Measurements from ENCODE around the gene RHNO1.

Gene RHNO1, protein sequence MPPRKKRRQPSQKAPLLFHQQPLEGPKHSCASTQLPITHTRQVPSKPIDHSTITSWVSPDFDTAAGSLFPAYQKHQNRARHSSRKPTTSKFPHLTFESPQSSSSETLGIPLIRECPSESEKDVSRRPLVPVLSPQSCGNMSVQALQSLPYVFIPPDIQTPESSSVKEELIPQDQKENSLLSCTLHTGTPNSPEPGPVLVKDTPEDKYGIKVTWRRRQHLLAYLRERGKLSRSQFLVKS

DNA sequence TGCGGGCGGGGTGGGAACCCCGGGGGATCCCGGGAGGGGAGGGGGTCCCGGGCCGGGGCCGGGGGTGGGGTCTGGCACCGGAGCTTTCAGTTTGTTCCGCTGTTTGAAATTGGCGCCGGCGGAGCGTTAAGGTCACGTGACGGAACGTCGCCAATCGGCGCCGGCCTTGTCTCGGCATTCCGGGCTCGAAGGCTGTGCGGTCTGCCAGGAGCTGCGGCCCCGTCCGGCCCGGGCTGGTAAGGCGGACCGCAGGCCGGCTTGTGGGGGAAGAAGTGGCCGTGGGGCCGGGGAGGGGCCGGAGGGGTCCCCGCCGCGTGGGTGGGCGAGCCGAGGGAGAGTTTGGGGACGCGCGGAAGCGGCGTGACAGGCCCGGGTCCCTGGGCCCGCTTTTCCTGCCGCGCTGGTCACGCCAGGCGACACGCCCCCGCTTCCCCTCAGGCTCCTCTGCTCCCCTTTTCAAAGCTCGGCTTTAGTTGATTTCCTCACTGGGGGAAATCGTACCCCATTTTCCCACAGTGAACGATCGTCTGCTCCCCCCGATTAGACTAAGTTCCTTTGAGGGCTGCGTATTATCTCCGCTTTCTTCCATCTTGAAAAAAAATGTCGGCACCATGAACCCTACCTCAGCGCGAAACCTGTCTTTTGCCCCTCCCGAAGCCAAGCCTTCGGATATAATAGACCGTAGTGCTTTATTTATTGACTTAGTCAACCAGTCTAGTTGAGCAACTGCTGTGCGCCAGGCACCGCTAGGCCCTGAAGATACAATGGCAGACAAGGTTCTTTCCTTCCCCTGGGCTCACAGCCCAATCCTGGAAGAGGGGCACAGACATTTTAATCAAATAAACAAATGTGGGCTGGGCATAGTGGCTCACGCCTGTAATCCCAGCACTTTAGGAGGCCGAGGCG lies at the start of gene RHNO1, which contains the start of gene FOXM1:
Gene RHNO1 (plus strand): TSS at position 177 of the 906 bp plus-strand sequence. CDS start 8,144 bp downstream, outside the sequence.
Gene FOXM1 (minus strand): TSS at position 128 of the 906 bp plus-strand sequence. CDS start 2,696 bp downstream, outside the sequence.
- Mint-ChIP-seq H3K9me3 (ENCODE audit: low read depth) (no peaks in the 10 kb centered on the region), H3K4me3 (peak within 1 kb of the TSS; percentile 97), H3K36me3 (no peaks in the 10 kb centered on the region), H3K27me3 (no peaks in the 10 kb centered on the region), H3K27ac (peak within 1 kb of the TSS; percentile 98), H3K4me1 (ENCODE audit: low read depth) (peaks cover 37% of the 10 kb centered on the region)

DNA sequence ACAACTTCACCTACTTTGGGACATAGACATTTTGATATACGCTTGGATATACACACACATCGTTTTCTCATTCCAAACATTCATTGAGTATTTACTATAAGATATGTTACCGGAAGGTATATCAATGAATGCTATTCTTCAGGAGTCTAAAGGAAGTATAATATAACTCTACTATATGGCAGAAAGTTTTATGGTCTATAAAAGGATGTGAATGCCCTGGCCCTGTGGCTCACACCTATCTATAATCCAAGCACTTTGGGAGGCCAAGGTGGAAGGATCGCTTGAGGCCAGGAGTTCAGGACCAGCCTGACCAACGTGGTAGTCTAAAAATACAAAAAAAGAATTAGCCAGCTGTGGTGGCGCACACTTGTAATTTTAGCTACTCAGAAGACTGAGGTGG lies 47.7 kb upstream of the RHNO1 start:
- Mint-ChIP-seq H3K27ac (no peak overlapping the region), H3K9me3 (ENCODE audit: low read depth) (no peaks in the 10 kb centered on the region), H3K36me3 (peaks cover 14% of the 10 kb centered on the region)

DNA sequence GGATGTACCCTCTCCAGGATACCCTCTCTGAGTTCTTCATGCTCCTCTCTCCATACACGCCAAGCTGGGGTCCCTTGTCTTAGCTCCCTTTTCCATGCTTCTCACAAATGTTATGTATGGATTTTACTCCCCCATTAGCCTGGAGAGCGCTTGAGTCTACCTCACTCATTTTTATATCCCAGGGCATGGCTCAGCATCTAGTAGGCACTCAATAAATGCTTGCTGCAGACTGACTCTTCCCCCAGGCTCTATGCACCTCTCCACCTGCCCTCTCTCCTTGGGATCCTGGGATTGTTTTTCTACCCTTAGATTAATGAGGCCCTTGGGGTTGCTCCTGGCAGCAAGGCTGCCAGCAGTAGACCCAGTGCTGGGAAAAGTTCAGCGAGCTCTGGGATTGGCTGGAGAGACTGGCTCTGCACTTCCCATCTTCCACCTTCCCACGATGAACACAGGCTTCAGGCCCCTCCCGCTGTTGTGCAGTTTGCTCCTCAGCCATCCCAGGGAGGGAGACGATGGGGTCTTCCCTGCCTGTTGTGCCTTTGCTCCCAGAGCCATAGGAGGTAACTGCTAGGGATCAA lies 44.4 kb upstream of the RHNO1 start:
- Mint-ChIP-seq H3K9me3 (ENCODE audit: low read depth) (no peaks in the 10 kb centered on the region), H3K4me3 (no peak overlapping the region), H3K27ac (peak overlapping the region; percentile 70), H3K27me3 (no peaks in the 10 kb centered on the region), H3K4me1 (ENCODE audit: low read depth) (peaks cover 13% of the 10 kb centered on the region), H3K36me3 (peaks cover 13% of the 10 kb centered on the region)

More for the DNA sequence above, 47.7 kb upstream of the RHNO1 start:
- H3K4me1 Mint-ChIP-seq (ENCODE audit: low read depth) = peaks cover under 1% of the 10 kb centered on the region
- H3K27me3 Mint-ChIP-seq = no peaks in the 10 kb centered on the region
- no peak overlapping the region for H3K4me3 Mint-ChIP-seq

DNA sequence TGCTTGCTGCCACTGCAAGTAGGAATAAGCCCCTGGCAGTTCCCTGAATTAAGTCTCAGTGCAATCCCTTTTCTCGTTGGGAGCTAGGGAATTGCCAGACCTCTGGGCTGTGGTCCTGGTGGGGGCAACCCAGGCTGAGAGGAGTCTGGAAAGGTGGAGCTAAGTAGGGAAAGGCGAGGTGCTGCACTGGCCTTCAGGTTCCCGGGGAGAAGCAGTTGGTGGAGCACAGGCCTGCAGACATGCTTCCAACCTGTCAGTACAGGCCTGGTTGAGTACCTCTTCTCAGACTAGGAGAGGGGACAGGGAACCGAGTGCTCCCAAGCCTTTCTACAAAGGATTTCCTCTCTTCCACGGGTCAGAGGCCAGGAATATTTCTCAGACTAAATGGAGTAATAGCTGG lies 43.7 kb upstream of the RHNO1 start:
- Mint-ChIP-seq H3K27ac (no peak overlapping the region), H3K36me3 (peaks cover 10% of the 10 kb centered on the region), H3K4me3 (no peak overlapping the region), H3K4me1 (ENCODE audit: low read depth) (peaks cover 13% of the 10 kb centered on the region), H3K27me3 (no peaks in the 10 kb centered on the region), H3K9me3 (ENCODE audit: low read depth) (no peaks in the 10 kb centered on the region)

DNA sequence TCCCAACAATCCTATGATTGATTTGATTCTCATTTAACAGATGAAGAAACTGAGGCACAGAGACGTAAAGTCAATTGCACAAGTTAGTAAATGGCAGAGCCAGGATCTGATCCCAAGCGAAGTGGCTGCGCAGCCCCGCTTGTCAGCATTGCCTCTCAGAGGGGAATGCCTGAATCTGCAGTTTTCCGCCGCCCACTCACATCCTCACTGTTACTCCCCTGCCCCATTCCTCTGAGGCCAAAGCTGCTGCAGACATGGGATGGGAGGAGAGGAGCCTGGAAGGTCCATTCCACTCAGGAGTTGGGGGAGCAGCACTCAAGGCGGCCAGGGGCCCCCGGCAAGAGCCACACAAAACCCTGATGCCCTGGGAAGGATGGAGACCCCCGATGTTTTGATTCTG lies 43.2 kb upstream of the RHNO1 start:
- Mint-ChIP-seq H3K27ac (no peak overlapping the region), H3K27me3 (no peaks in the 10 kb centered on the region), H3K4me1 (ENCODE audit: low read depth) (peaks cover 13% of the 10 kb centered on the region)

DNA sequence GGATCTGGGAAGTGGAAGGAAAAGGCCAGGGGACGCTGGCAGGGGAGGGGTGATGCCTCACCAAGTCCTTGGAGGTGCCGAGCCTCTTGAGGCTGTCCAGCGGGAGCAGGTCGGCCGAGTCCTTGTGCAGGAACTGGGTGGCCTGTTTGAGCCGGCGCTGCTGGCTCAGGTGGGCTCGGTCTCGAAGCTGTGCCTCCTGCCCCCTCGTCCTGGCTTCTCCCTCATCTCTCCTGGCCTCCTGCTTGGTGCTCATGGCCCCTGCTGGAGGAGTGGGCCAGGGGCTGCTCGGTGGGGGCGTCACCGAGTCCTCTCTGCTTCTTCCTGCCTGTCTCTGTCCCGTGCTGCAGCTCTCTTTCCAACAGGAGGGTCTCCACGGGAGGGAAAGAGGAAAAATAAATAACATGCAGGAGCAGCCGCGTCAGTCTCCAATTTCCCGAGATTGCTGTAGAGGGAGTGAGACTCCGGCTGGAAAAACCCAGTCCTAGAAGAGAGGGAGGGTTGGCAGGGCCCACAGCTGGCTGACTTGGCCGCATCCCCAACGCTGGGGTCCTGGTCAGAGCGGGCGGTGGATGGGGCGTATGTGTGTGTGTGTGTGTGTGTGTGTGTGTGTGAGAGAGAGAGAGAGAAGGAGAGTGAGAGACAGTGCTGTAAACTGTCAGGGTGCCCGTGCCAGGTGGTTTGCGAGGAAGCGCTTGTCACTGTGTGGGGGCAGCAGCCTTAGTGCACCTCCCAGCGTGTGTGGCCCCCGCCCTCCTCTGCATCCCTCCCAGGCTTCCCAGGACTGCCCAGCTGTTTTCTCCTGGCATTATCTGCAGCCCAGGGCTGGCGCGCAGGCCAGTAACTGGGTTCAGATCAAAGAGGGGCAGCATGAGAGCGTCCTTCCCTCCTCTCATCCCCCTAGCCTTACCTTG lies 42.2 kb upstream of the RHNO1 start, which contains the start of gene NRIP2:
Gene NRIP2 (minus strand): TSS at position 455 of the 911 bp plus-strand sequence. CDS start 52 bp downstream, at position 403.
- no peak within 1 kb of the TSS for H3K4me3 Mint-ChIP-seq
- H3K9me3 Mint-ChIP-seq (ENCODE audit: low read depth) = no peaks in the 10 kb centered on the region
- peaks cover 14% of the 10 kb centered on the region for H3K36me3 Mint-ChIP-seq
- no peak within 1 kb of the TSS for H3K27ac Mint-ChIP-seq
- H3K27me3 Mint-ChIP-seq = no peaks in the 10 kb centered on the region
- H3K4me1 Mint-ChIP-seq (ENCODE audit: low read depth) = peaks cover 13% of the 10 kb centered on the region

More for the DNA sequence above, 43.2 kb upstream of the RHNO1 start:
- no peak overlapping the region for H3K4me3 Mint-ChIP-seq
- peaks cover 10% of the 10 kb centered on the region for H3K36me3 Mint-ChIP-seq
- no peaks in the 10 kb centered on the region for H3K9me3 Mint-ChIP-seq (ENCODE audit: low read depth)

DNA sequence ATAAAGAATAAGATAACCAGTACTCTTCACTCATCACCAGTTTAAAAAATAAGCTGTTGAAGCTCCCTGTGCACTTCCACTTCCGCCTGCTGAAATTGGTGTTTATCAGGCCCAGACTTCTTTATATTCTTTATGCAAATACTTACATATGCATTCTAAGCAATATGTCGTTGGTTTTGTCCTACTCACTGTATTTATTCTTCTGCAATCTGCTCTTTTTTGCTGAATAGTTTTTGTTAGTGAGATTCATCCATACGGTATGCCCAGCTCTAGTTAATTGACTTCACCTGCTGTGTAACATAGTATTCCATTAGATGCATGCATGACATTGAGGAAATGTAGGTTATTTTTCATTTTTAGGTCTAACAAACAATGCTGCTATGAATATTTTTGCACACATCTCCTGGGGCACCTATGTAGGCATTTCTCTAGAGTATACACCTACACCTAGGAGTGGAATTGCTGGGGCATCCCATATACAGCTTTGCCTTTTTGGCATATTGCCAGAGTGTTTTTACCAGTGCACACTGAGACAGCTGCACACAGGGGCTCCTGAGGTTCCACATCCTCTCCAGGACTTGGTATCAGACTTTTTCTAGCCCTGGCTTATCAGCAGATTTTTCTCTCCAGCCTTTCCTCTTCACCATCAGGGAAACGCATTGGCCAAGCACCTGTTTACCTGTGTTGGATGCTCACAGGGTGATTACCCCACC lies 41.2 kb upstream of the RHNO1 start:
- Mint-ChIP-seq H3K36me3 (peaks cover 10% of the 10 kb centered on the region), H3K27ac (no peak overlapping the region), H3K9me3 (ENCODE audit: low read depth) (no peaks in the 10 kb centered on the region), H3K27me3 (no peaks in the 10 kb centered on the region), H3K4me1 (ENCODE audit: low read depth) (peaks cover 13% of the 10 kb centered on the region), H3K4me3 (no peak overlapping the region)

DNA sequence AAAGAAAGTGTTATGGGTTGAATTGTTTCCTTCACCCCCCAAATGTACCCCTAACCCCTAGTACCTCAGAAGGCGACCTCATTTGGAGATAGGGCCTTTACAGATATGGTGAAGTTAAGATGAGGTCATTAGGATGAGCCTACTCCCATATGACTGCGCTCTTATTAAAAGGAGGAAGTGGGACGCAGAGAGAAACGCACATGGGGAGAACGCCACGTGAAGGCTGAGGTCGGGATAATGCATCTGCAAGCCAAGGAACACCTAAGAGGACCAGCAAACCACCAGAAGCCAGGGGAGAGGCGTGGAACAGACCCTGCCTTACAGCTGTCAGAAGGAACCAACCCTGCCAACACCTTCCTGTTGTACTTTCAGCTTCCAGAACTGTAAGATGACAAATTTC lies 40.4 kb upstream of the RHNO1 start:
- no peaks in the 10 kb centered on the region for H3K9me3 Mint-ChIP-seq (ENCODE audit: low read depth)
- peaks cover 13% of the 10 kb centered on the region for H3K4me1 Mint-ChIP-seq (ENCODE audit: low read depth)
- H3K4me3 Mint-ChIP-seq = no peak overlapping the region
- peaks cover 9% of the 10 kb centered on the region for H3K36me3 Mint-ChIP-seq
- no peak overlapping the region for H3K27ac Mint-ChIP-seq
- H3K27me3 Mint-ChIP-seq = no peaks in the 10 kb centered on the region

DNA sequence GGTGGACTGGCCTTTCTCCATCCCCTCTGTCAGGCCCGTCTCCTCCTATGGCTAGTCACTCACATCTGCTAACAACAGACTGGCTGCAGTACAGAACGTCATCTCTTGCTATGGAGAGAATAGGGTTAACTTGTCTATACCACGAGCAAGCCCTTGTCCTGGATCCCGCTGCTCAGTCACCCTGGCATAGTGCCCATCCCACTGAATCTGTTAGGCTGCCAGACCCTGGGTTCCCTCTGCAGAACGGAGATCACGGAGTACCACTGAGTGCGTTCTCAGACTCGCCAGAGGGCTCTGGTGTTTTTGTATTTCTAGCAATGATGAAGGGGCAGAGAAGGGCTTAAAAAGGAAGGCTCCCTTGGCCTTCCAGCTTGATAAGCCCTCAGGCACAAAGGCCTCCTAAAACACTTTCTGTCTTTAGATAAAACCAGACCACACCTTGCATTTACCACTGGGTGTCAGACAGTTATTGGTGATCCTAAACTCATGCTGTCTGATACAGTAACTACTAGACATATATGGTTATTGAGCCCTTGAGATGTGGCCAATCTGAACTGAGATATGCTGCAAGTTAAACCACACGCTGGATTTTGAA lies 35.9 kb upstream of the RHNO1 start:
- Mint-ChIP-seq H3K4me3 (no peak overlapping the region), H3K36me3 (peaks cover 13% of the 10 kb centered on the region), H3K9me3 (ENCODE audit: low read depth) (no peaks in the 10 kb centered on the region), H3K27ac (no peak overlapping the region), H3K27me3 (no peaks in the 10 kb centered on the region), H3K4me1 (ENCODE audit: low read depth) (peaks cover 2% of the 10 kb centered on the region)

DNA sequence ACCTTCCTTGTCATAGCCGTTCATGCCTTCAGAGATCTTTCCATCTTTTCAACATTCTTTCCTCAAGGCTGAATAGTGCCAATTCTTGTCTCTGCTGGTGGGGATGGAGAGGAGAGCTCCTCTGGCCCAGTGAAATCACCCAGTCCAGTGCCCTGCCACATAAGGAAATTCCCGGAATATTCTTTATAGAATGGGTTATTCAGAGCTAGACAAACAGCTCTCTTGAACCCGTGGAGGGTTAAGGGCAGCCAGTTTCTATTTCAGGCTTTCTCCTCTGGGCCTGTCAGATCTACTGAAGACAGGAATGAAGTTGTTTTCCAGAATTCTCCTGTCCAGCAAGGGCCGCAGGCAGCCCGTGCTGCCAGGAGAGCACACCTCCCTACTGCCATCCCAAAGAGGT lies 34.1 kb upstream of the RHNO1 start:
- no peak overlapping the region for H3K4me3 Mint-ChIP-seq
- H3K27ac Mint-ChIP-seq = no peak overlapping the region
- H3K4me1 Mint-ChIP-seq (ENCODE audit: low read depth) = peaks cover 2% of the 10 kb centered on the region
- H3K27me3 Mint-ChIP-seq = no peaks in the 10 kb centered on the region
- H3K36me3 Mint-ChIP-seq = peaks cover 12% of the 10 kb centered on the region
- no peaks in the 10 kb centered on the region for H3K9me3 Mint-ChIP-seq (ENCODE audit: low read depth)

DNA sequence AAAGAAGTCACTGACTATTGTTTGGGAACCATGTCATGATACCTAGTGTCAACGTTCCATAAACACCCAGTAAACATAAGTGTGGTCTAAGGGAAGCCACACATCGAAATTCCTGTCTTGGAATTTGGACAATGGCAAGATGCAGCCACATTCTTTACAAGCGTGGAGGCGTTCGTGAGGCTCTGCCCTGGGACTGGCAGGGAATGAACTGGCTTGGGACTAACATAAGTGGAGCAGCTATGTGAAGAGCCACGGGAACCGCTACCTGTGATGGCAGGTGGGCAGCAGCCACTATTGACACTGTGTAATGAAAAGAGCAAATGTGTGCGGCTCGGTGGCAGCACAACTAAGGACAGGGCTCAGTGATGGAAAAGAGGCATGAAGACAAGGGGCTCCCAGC lies 32.2 kb upstream of the RHNO1 start:
- Mint-ChIP-seq H3K4me1 (ENCODE audit: low read depth) (peaks cover 2% of the 10 kb centered on the region), H3K27ac (no peak overlapping the region), H3K9me3 (ENCODE audit: low read depth) (no peaks in the 10 kb centered on the region), H3K36me3 (peaks cover 9% of the 10 kb centered on the region), H3K4me3 (no peak overlapping the region), H3K27me3 (no peaks in the 10 kb centered on the region)

DNA sequence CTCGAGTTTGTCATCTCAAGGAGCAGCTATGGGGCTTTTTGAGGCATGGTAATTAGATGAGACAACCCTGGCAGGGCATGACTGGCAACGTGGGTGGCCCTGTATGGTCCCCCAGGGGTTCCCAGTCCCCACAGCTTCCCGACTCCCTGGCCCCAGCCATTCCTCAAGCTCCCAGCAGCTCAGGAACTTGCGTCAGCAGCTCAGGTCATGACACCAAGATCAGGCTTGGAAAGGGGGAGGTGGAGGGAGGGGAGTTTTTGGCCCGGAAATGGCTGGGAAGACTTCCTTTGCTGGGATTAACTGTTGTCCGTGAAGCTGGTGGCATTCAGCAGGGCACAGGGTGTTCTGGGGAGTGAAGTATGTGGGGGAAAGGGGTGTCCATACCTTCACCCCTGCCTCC lies 31.7 kb upstream of the RHNO1 start:
- no peak overlapping the region for H3K27ac Mint-ChIP-seq
- H3K4me1 Mint-ChIP-seq (ENCODE audit: low read depth) = peaks cover 2% of the 10 kb centered on the region
- H3K9me3 Mint-ChIP-seq (ENCODE audit: low read depth) = no peaks in the 10 kb centered on the region
- H3K27me3 Mint-ChIP-seq = no peaks in the 10 kb centered on the region
- H3K4me3 Mint-ChIP-seq = no peak overlapping the region
- peaks cover 7% of the 10 kb centered on the region for H3K36me3 Mint-ChIP-seq

DNA sequence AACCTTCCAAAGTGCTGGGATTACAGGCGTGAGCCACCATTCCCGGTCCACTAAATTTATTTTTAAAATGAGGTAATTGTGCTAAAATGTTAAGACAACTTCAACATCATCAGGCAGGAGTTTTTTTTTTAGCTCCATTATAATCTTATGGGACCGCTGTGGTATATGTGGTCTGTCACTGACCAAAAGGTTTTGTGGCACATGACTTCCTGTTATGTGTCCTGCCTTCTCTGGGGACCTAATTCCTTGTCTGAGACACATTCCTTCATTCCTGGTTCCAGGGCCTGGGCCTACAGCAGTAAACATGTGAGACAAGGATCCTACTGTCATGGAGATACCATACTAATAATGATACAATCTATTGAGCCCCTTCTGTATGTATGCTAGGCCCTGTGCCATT lies 25.1 kb upstream of the RHNO1 start:
- Mint-ChIP-seq H3K4me1 (ENCODE audit: low read depth) (no peaks in the 10 kb centered on the region), H3K27ac (no peak overlapping the region), H3K27me3 (no peaks in the 10 kb centered on the region), H3K4me3 (no peak overlapping the region), H3K36me3 (peaks cover 4% of the 10 kb centered on the region), H3K9me3 (ENCODE audit: low read depth) (no peaks in the 10 kb centered on the region)

Measured in activated naive CD8-positive, alpha-beta T cell (primary cell).